Neural progenitor cell (in vitro differentiated cells): ENCODE measurements around the gene MGAT4A. TPM values are rescaled to one million over a fixed set of nuclear protein-coding genes. Genes with fewer than 3 reads are reported as not detected.

ENCODE experiments used
- DNase-seq: peaks from one replicate; pipeline ENCODE4 v3.0.0-alpha.2; 2016; ENCODE audit warnings: low spot score
- H2AFZ ChIP-seq: fragments of 200-600 bp; sonication (generic); replicated peaks from 2 replicates; pipeline ENCODE4 v1.6.1; 2016; ENCODE audit warnings: antibody characterized with exemption
- H3F3A ChIP-seq: fragments of 200-600 bp; sonication (generic); 2 replicates; pipeline ENCODE4 v1.6.1; 2016; ENCODE audit warnings: antibody characterized with exemption, low read depth
- H3K27ac ChIP-seq: fragments of 200-600 bp; sonication (generic); 2 replicates; pipeline ENCODE4 v1.5.1; 2016; ENCODE audit warnings: mild to moderate bottlenecking
- H3K27me3 ChIP-seq: fragments of 200-600 bp; sonication (generic); 2 replicates; pipeline ENCODE4 v1.6.1; 2016; ENCODE audit warnings: mild to moderate bottlenecking, moderate library complexity
- H3K36me3 ChIP-seq: fragments of 200-600 bp; sonication (generic); 2 replicates; pipeline ENCODE4 v1.5.1; 2016
- H3K4me1 ChIP-seq: fragments of 200-600 bp; sonication (generic); 2 replicates; pipeline ENCODE4 v1.6.1; 2016; ENCODE audit warnings: mixed run types
- H3K4me2 ChIP-seq: fragments of 200-600 bp; sonication (generic); 2 replicates; pipeline ENCODE4 v1.6.1; 2016
- H3K4me3 ChIP-seq: fragments of 200-600 bp; sonication (generic); 2 replicates; pipeline ENCODE4 v1.5.1; 2016
- H3K79me2 ChIP-seq: fragments of 200-600 bp; sonication (generic); 2 replicates; pipeline ENCODE4 v1.6.1; 2016; ENCODE audit warnings: low read depth
- H3K9ac ChIP-seq: fragments of 200-600 bp; sonication (generic); 2 replicates; pipeline ENCODE4 v1.6.1; 2016
- H3K9me3 ChIP-seq: fragments of 200-600 bp; sonication (generic); 2 replicates; pipeline ENCODE4 v1.5.1; 2016; ENCODE audit warnings: low read depth
- H4K20me1 ChIP-seq: fragments of 200-600 bp; sonication (generic); 2 replicates; pipeline ENCODE4 v1.6.1; 2016; ENCODE audit warnings: low read depth
- H3K27ac Mint-ChIP-seq: 3 replicates; pipeline ENCODE4 v1.8.0; 2021; ENCODE audit warnings: mixed read lengths
- H3K27me3 Mint-ChIP-seq: 2 replicates; pipeline ENCODE4 v1.8.0; 2022; ENCODE audit warnings: low read depth, mild to moderate bottlenecking, inconsistent platforms, moderate library complexity, mixed read lengths; ENCODE audit not compliant: insufficient read depth
- H3K36me3 Mint-ChIP-seq: 3 replicates; pipeline ENCODE4 v1.8.0; 2021; ENCODE audit warnings: mixed read lengths
- H3K4me1 Mint-ChIP-seq: 3 replicates; pipeline ENCODE4 v1.8.0; 2021; ENCODE audit warnings: mixed read lengths
- H3K4me3 Mint-ChIP-seq: 3 replicates; pipeline ENCODE4 v1.8.0; 2021; ENCODE audit warnings: mild to moderate bottlenecking, moderate library complexity, mixed read lengths
- H3K9me3 Mint-ChIP-seq: 3 replicates; pipeline ENCODE4 v1.8.0; 2020; ENCODE audit warnings: mixed read lengths
- CTCF ChIP-seq: fragments of 200-600 bp; sonication (generic); IDR thresholded peaks from 2 replicates; pipeline ENCODE4 v1.5.1; 2017; ENCODE audit warnings: antibody characterized with exemption, mild to moderate bottlenecking
- EZH2 ChIP-seq: fragments of 200-600 bp; sonication (generic); IDR thresholded peaks from 2 replicates; pipeline ENCODE4 v1.6.1; 2017; ENCODE audit warnings: antibody characterized with exemption, mild to moderate bottlenecking, moderate library complexity
- EZH2phosphoT487 ChIP-seq: fragments of 200-600 bp; sonication (generic); IDR thresholded peaks from 2 replicates; pipeline ENCODE4 v1.6.1; 2017; ENCODE audit warnings: antibody characterized with exemption
- total RNA-seq: library from RNA; depleted of rRNA; stranded (reverse); fragments of >200 nt; gene quantifications from 2 replicates; pipeline ENCODE4 v1.2.3, GENCODE V29; 2015; ENCODE audit warnings: low replicate concordance

Gene MGAT4A
- total RNA-seq, 1 donor from 2014 or later, result 8.0 TPM

GRCh38 chr2:98649992-98650375 is 80.9 kb downstream of the MGAT4A start:
- Histone ChIP-seq H3K9me3 (no peaks in the 10 kb centered on the region), H3K27me3 (no peaks in the 10 kb centered on the region), H3K9ac (no peak overlapping the region), H2AFZ (no peak overlapping the region), H3K4me3 (no peak overlapping the region), H3K4me1 (no peaks in the 10 kb centered on the region), H3K27ac (no peak overlapping the region), H3K4me2 (no peak overlapping the region), H3F3A (no peaks in the 10 kb centered on the region), H3K79me2 (no peaks in the 10 kb centered on the region), H4K20me1 (no peaks in the 10 kb centered on the region), H3K36me3 (no peaks in the 10 kb centered on the region)
- Mint-ChIP-seq H3K36me3 (peaks cover 2% of the 10 kb centered on the region), H3K9me3 (no peaks in the 10 kb centered on the region), H3K4me1 (peaks cover 2% of the 10 kb centered on the region), H3K27me3 (no peaks in the 10 kb centered on the region), H3K4me3 (no peak overlapping the region), H3K27ac (no peak overlapping the region)
- no peak for DNase-seq
- TF ChIP-seq EZH2 (no peak), CTCF (no peak), EZH2phosphoT487 (no peak)

- Histone ChIP-seq H3K9me3 (no peaks in the 10 kb centered on the region), H3K36me3 (no peaks in the 10 kb centered on the region), H3K4me3 (no peak overlapping the region), H3K27me3 (no peaks in the 10 kb centered on the region), H3K4me1 (no peaks in the 10 kb centered on the region), H3F3A (no peaks in the 10 kb centered on the region), H3K9ac (no peak overlapping the region), H3K4me2 (no peak overlapping the region), H4K20me1 (no peaks in the 10 kb centered on the region), H2AFZ (peak overlapping the region; percentile 78), H3K79me2 (no peaks in the 10 kb centered on the region), H3K27ac (no peak overlapping the region)
- TF ChIP-seq EZH2, result no peak
- TF ChIP-seq CTCF, result peak; percentile 99
- peak; percentile 86 for DNase-seq
- H3K27me3 Mint-ChIP-seq, result no peaks in the 10 kb centered on the region
- H3K4me3 Mint-ChIP-seq, result no peak overlapping the region
- H3K4me1 Mint-ChIP-seq, result no peaks in the 10 kb centered on the region
- H3K27ac Mint-ChIP-seq, result peak overlapping the region; percentile 34
- H3K36me3 Mint-ChIP-seq, result peaks cover 2% of the 10 kb centered on the region
- no peaks in the 10 kb centered on the region for H3K9me3 Mint-ChIP-seq
Observed at GRCh38 chr2:98649135-98649991, 81.6 kb downstream of the MGAT4A start.

GRCh38 chr2:98648451-98648850 is 82.5 kb downstream of the MGAT4A start:
- Histone ChIP-seq H3K27me3 (no peaks in the 10 kb centered on the region), H4K20me1 (no peaks in the 10 kb centered on the region), H3K36me3 (no peaks in the 10 kb centered on the region), H3K27ac (no peak overlapping the region), H3K4me3 (no peak overlapping the region), H3K4me1 (no peaks in the 10 kb centered on the region), H3F3A (no peaks in the 10 kb centered on the region), H3K79me2 (no peaks in the 10 kb centered on the region), H3K9ac (no peak overlapping the region), H3K9me3 (no peaks in the 10 kb centered on the region), H2AFZ (no peak overlapping the region), H3K4me2 (no peak overlapping the region)
- H3K36me3 Mint-ChIP-seq, result peaks cover 2% of the 10 kb centered on the region
- H3K4me3 Mint-ChIP-seq, result no peak overlapping the region
- TF ChIP-seq EZH2, result no peak
- TF ChIP-seq CTCF, result no peak
- no peak for TF ChIP-seq EZH2phosphoT487
- H3K27ac Mint-ChIP-seq, result no peak overlapping the region
- DNase-seq, result no peak
- H3K4me1 Mint-ChIP-seq, result no peaks in the 10 kb centered on the region
- H3K27me3 Mint-ChIP-seq, result no peaks in the 10 kb centered on the region
- H3K9me3 Mint-ChIP-seq, result no peaks in the 10 kb centered on the region
